Osteoblast (primary cell): ENCODE results near the gene INPP4A. TPM values are rescaled to one million over a fixed set of nuclear protein-coding genes. Genes with fewer than 3 reads are reported as not detected.

Experiments
- DNase-seq: peaks from one replicate; pipeline ENCODE4 v3.0.0; 2011; ENCODE audit warnings: low spot score, mixed read lengths; ENCODE audit not compliant: insufficient read length; ENCODE audit errors: missing footprints
- H2AFZ ChIP-seq: 2 replicates; pipeline ENCODE4 v1.6.0; 2011; ENCODE audit warnings: mild to moderate bottlenecking, low read length
- H3K27ac ChIP-seq: 2 replicates; pipeline ENCODE4 v1.5.1; 2011; ENCODE audit warnings: mild to moderate bottlenecking, low read depth, low read length, moderate library complexity
- H3K27me3 ChIP-seq: 2 replicates; pipeline ENCODE4 v1.6.0; 2012; ENCODE audit warnings: mild to moderate bottlenecking, control low read depth, inconsistent platforms, low read length, moderate library complexity; ENCODE audit not compliant: insufficient read depth
- H3K36me3 ChIP-seq: 2 replicates; pipeline ENCODE4 v1.5.1; 2011; ENCODE audit warnings: mild to moderate bottlenecking, low read length, control low read depth, moderate library complexity; ENCODE audit not compliant: insufficient read depth
- H3K4me1 ChIP-seq: 2 replicates; pipeline ENCODE4 v1.5.1; 2011; ENCODE audit warnings: mild to moderate bottlenecking, low read length, control low read depth, moderate library complexity; ENCODE audit not compliant: insufficient read depth
- H3K4me2 ChIP-seq: 2 replicates; pipeline ENCODE4 v1.6.0; 2011; ENCODE audit warnings: mild to moderate bottlenecking, low read length; ENCODE audit not compliant: insufficient read depth
- H3K4me3 ChIP-seq: fragments of 200-600 bp; sonication (generic); 3 replicates; pipeline ENCODE4 v1.5.1; 2012; ENCODE audit warnings: mild to moderate bottlenecking, low read length, inconsistent platforms; ENCODE audit not compliant: insufficient read depth
- H3K79me2 ChIP-seq: 2 replicates; pipeline ENCODE4 v1.6.0; 2012; ENCODE audit warnings: mild to moderate bottlenecking, low read length, control low read depth, inconsistent platforms; ENCODE audit not compliant: insufficient read depth
- H3K9me3 ChIP-seq: 2 replicates; pipeline ENCODE4 v1.5.1; 2011; ENCODE audit warnings: low read depth, low read length, control low read depth
- H4K20me1 ChIP-seq: 2 replicates; pipeline ENCODE4 v1.6.0; 2012; ENCODE audit warnings: mild to moderate bottlenecking, low read length, control low read depth; ENCODE audit not compliant: insufficient read depth
- total RNA-seq: library from RNA; depleted of rRNA; stranded (reverse); fragments of >200 nt; gene quantifications from 2 replicates; pipeline ENCODE4 v1.2.3, GENCODE V29; 2012
- TF ChIP-seq, protein P1 (sequence below): IDR thresholded peaks from 2 replicates; pipeline ENCODE4 v1.5.1; 2011; ENCODE audit warnings: mild to moderate bottlenecking, low read depth, low read length, moderate library complexity; ENCODE audit errors: extremely low read depth

INPP4A gene
- total RNA-seq, 1 donor, result 25.7 TPM

DNA sequence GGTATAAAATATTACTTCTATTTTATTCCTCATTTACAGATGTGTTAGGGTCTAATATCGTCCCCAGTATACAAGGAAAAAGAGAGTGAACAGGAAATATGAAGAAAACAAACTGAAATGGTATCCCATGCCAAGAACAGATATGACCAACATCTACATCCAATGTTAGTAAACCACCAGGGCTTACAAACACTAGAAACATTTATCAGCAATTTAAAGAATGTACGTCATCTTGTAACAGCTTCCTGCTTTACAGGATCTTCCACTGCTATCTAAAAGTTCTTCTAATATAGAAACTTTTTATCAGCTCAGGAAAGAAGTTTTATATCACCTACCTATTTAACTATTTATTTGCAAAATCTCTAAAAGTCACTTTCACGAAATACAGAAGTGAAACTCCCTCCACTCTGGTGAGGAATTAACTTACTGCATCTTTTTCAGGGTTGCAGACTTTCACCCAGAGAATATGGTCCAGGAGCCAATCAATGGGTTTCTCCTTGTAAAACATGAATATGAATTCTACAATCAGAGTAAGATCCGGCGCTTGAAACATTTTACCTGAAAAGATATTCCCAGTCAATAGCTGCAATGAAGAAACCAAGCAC is 198.9 kb downstream of the INPP4A start:
- TF ChIP-seq, protein P1, sequence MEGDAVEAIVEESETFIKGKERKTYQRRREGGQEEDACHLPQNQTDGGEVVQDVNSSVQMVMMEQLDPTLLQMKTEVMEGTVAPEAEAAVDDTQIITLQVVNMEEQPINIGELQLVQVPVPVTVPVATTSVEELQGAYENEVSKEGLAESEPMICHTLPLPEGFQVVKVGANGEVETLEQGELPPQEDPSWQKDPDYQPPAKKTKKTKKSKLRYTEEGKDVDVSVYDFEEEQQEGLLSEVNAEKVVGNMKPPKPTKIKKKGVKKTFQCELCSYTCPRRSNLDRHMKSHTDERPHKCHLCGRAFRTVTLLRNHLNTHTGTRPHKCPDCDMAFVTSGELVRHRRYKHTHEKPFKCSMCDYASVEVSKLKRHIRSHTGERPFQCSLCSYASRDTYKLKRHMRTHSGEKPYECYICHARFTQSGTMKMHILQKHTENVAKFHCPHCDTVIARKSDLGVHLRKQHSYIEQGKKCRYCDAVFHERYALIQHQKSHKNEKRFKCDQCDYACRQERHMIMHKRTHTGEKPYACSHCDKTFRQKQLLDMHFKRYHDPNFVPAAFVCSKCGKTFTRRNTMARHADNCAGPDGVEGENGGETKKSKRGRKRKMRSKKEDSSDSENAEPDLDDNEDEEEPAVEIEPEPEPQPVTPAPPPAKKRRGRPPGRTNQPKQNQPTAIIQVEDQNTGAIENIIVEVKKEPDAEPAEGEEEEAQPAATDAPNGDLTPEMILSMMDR, result no peak

More for the DNA sequence above, 198.9 kb downstream of the INPP4A start:
- H3K27ac ChIP-seq, result no peak overlapping the region
- H3K27me3 ChIP-seq, result peaks cover 5% of the 10 kb centered on the region
- H3K4me3 ChIP-seq, result no peak overlapping the region
- no peaks in the 10 kb centered on the region for H3K36me3 ChIP-seq
- no peaks in the 10 kb centered on the region for H3K4me1 ChIP-seq
- DNase-seq, result no peak
- no peaks in the 10 kb centered on the region for H3K9me3 ChIP-seq
- no peaks in the 10 kb centered on the region for H3K79me2 ChIP-seq
- no peaks in the 10 kb centered on the region for H4K20me1 ChIP-seq
- H2AFZ ChIP-seq, result no peak overlapping the region
- no peak overlapping the region for H3K4me2 ChIP-seq

Other genes starting within 250 kb of the INPP4A start
- 0.29 and 0.36 TPM in 2 replicates for gene CNGA3, start 98.4 kb upstream of the INPP4A start, total RNA-seq
- gene COA5, start 163.7 kb downstream of the INPP4A start, total RNA-seq, result 17.4 and 21.2 TPM in 2 replicates
- gene UNC50, start 163.7 kb downstream of the INPP4A start, total RNA-seq, result 31.5 and 36.2 TPM in 2 replicates